ENCODE data around the gene KDM1B.
"Not testable (repeated sequence)": the region's sequence is repeated elsewhere in the genome, so short reads cannot be mapped to it uniquely, and the experiment has no call there.

Gene KDM1B

DNA sequence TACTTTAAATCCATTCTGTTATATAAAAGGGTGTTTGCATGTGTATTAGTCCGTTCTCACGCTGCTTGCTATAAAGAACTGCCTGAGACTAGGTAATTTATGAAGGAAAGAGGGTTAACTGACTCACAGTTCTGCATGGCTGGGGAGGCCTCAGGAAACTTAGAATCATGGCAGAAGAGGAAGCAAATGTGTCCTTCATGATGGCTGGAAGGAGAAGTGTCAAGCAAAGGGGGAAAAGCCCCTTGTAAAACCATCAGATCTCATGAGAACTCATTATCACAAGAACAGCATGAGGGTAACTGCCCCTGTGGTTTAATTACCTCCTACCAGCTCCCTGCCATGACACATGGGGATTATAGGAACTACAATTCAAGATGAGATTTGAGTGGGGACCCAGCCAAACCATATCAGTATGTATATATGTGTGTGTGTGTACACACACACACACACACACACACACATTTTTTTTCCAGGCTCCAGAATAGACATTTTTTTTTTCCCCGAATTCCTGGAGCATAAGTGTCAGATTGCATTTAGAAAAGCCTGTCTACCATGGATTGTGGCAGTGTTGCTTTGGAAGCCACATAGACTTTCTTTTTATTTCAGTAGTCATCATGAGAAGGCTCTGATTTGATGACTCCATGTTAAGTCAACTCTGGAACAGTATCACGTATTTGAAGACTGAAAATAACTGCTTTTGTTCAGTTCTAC, 31.5 kb downstream of the KDM1B start:
- DNase-seq (ENCODE audit: low spot score), result no peak

- DNase-seq (ENCODE audit: low spot score), result no peak
Measured at GRCh38 chr6:18187701-18188100, 32.5 kb downstream of the KDM1B start.

DNA sequence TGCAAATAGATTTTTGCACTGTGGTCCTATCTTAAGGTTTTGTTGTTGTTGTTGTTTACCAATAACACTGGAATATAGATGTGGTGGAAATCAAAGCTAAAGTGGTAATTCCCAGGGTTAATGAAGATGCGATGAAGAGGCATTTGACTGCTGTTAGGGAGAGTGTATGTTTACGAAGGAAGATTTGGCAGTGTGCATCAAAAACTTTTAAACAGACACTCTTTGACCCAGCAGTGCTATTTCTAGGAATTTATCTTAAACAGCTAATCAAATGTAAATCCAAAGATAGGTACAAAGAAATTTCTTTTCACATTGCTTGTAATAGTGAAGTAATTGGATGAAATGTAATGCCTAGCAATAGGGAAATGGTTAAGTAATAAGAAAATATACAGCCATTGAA, 34.0 kb downstream of the KDM1B start:
- DNase-seq (ENCODE audit: low spot score), result no peak

- DNase-seq (ENCODE audit: low spot score), result no peak
Measured at GRCh38 chr6:18192026-18192425, 36.8 kb downstream of the KDM1B start.

GRCh38 chr6:18203786-18204185, 48.6 kb downstream of the KDM1B start:
- DNase-seq (ENCODE audit: low spot score), result no peak

DNA sequence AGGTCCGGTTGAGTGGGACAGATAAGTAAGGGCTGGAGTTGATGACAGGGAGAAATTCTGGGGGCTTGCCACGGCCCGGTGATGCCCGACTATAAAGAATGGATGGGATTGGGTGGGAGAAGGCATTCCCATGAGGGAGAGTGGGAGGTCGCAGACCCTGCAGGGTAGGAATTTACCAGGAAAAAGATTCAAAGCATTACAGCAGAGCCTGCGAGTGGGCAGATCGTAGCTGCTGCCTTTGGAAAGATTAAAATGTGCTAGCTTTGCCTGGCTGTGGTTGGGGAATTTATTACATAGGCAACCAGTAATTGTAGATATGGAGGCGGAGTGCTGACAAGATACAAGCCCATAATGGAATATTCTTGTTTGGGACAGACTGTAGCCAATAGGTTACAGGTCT, 49.5 kb downstream of the KDM1B start:
- no peak for DNase-seq (ENCODE audit: low spot score)

DNA sequence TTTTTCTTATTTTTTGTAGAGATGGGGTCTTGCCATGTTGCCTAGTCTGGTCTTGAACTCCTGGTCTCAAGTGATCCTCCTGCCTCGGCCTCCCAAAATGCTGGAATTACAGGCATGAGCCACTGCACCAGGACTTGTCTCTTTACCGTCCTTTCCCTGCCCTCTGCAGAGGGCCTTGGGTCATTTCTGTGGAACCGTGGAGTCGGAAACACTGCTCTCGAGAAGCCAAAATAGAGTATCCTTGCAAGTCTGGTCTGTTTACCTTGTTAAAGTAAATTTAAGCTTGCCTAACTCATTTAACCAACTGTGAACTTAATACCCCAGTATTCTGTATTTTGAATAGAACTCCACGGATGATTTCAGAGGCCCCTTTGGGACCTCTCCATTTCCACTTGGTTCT, 51.4 kb downstream of the KDM1B start:
- DNase-seq (ENCODE audit: low spot score), result no peak

GRCh38 chr6:18207438-18207837, 52.2 kb downstream of the KDM1B start:
- no peak for DNase-seq (ENCODE audit: low spot score)

DNA sequence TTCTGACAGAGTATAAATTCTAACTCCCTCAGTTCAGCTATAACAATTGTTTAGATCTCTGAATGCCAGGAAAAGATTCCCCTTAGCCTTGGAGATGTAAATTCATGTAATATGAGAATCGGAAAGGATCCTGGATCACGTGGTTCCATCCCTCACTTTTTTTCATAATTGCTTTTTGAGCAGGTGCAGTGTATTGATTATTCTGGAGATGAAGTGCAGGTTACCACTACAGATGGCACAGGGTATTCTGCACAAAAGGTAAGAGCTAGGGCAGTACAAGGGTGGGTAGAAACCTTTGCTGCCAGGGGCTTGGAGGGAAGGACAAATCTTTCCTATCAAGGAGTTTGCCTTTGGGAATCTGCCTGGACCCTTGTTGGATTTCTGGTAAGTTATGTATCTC, 52.7 kb downstream of the KDM1B start:
- no peak for DNase-seq (ENCODE audit: low spot score)

DNA sequence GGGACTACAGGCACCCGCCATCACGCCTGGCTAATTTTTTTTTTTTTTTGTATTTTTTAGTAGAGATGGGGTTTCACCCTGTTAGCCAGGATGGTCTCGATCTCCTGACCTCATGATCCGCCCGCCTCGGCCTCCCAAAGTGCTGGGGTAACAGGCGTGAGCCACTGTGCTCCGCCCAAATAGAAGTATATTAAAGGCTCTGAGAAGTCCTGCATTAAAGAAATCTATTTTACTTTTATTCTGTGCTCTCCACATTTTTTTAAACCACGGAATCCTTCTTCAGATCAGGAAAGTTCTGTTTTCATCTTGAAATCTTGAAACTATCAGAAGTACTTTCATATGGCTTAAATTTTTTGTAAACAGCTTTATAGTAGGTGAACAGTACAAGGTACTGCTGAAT, 53.6 kb downstream of the KDM1B start:
- DNase-seq (ENCODE audit: low spot score), result not testable (repeated sequence)

- DNase-seq (ENCODE audit: low spot score), result no peak
Measured at GRCh38 chr6:18209539-18210197, 54.4 kb downstream of the KDM1B start.

DNA sequence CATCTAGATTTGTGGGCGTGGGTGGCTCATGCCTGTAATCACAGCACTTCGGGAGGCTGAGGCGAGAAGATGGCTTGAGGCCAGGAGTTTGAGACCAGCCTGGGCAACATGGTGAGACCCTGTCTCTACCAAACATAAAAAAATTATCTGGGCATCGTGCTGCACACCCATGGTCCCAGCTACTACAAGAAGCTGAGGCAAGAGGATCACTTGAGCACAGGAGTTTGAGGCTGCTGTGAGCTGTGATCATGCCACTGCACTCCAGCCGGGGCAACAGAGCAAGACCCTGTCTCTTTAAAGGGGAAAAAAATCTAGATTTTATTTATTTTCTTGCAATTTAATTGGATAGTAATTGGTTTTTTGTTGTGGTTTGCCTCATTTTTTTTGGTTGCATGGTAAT, 55.5 kb downstream of the KDM1B start:
- no peak for DNase-seq (ENCODE audit: low spot score)

DNA sequence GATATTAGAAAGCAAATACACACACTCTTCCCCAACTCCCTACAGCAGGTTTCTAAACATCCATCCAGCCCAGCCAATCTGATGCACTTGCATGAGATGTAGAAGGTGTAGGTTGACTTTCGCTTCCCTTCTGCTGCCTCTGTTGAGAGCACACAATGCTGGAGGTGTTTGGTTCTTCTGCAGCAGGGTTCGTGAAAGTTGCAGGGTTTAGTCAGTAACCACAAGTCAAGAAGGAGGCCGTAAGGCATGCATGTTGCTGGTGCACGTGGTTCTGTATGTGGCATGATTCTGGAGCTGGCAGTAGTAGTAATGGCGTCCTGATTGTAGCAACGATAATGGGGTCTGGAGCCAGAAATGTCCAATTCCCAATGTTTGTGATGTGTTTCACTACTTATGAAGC, 56.1 kb downstream of the KDM1B start:
- no peak for DNase-seq (ENCODE audit: low spot score)

DNA sequence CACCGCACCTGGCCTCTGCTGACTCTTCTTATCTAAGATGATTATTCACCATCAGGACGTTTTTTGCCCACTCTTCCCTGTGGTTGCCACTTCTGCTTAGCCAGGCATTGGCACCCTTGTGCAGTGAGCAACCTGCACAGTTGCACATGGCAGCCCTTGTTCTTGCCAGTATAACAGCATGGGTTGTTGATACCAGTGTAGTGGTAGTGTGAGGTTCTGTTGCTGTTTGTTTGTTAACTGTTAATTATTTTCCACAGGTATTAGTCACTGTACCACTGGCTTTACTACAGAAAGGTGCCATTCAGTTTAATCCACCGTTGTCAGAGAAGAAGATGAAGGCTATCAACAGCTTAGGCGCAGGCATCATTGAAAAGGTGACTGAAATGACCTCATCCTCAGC, 57.0 kb downstream of the KDM1B start:
- no peak for DNase-seq (ENCODE audit: low spot score)

GRCh38 chr6:18213439-18213838, 58.2 kb downstream of the KDM1B start:
- no peak for DNase-seq (ENCODE audit: low spot score)

DNA sequence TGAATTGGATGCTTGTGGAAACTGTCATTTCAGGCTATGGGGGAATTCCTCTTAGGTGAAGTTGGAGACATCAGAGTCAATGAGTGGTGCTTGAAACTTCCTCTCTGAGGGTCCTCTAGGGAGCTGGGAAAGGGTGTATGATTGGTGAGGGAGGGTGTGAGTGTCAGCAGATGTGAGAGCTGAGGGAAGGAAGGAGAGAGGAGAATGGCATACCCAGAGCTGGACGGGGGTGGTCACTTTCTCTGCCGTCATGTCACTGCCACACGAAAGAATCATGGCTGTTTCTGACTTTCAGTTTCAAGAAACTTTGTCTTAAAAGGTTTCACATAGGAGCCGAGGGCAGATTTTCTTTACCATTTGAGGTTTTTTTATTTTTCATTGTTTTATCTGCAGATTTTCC, 58.8 kb downstream of the KDM1B start:
- no peak for DNase-seq (ENCODE audit: low spot score)

GRCh38 chr6:18215436-18215835, 60.2 kb downstream of the KDM1B start:
- no peak for DNase-seq (ENCODE audit: low spot score)

GRCh38 chr6:18216411-18216810, 61.2 kb downstream of the KDM1B start:
- DNase-seq (ENCODE audit: low spot score), result peak; percentile 27

- no peak for DNase-seq (ENCODE audit: low spot score)
Measured at GRCh38 chr6:18218233-18218632, 63.0 kb downstream of the KDM1B start.

- no peak for DNase-seq (ENCODE audit: low spot score)
Measured at GRCh38 chr6:18219591-18219990, 64.4 kb downstream of the KDM1B start.

DNA sequence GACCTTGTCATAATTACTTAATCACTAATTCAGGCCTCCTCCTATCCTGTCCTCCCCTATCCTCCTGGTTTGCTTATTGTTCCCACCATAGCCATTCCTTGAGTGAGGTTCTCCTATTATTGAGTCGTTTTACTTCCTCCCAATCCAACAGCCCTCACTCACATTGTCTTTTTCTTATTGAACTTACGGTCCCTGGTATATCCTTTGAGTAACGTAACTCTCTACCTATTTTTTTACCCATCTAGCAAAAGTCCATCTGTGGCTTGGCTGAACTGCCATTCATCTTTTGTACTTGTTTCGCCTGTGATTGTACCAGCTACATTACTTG, 66.0 kb downstream of the KDM1B start:
- DNase-seq (ENCODE audit: low spot score), result no peak

DNA sequence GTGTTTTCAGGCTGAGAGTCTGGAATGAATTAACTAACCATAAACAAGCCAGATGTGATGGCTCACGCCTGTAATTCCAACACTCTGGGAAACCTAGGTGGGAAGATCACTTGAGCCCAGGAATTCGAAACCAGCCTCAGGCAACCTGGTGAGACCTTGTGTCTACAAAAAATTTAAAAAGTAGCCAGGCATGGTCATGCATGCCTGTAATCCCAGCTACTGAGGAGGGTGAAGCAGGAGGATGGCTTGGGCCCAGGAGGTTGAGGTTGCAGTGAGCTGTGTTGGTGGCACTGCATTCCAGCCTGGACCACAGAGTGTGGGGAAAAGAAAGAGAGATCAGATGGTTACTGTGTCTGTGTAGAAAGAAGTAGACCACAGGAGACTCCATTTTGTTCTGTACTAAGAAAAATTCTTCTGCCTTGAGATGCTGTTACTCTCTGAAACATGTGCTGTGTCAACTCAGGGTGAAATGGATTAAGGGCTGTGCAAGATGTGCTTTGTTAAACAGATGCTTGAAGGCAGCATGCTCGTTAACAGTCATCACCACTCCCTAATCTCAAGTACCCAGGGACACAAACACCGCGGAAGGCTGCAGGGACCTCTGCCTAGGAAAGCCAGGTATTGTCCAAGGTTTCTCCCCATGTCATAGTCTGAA, 71.4 kb downstream of the KDM1B start:
- peak; percentile 23 for DNase-seq (ENCODE audit: low spot score)

DNA sequence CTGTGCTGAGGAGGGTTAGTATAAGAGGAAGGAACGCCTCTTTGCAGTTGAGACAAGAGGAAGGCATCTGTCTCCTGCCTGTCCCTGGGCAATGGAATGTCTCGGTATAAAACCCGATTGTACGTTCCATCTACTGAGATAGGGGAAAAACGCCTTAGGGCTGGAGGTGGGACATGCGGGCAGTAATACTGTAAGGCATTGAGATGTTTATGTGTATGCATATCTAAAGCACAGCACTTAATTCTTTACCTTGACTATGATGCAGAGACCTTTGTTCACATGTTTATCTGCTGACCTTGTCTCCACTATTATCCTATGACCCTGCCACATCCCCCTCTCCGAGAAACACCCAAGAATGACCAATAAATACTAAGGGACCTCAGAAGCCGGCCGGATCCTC, 71.9 kb downstream of the KDM1B start:
- not testable (repeated sequence) for DNase-seq (ENCODE audit: low spot score)

GRCh38 chr6:18228590-18228989, 73.4 kb downstream of the KDM1B start:
- DNase-seq (ENCODE audit: low spot score), result not testable (repeated sequence)

Data from AG08396 (cell line).